Measurements from ENCODE around the gene DCLRE1B.

Gene DCLRE1B

DNA sequence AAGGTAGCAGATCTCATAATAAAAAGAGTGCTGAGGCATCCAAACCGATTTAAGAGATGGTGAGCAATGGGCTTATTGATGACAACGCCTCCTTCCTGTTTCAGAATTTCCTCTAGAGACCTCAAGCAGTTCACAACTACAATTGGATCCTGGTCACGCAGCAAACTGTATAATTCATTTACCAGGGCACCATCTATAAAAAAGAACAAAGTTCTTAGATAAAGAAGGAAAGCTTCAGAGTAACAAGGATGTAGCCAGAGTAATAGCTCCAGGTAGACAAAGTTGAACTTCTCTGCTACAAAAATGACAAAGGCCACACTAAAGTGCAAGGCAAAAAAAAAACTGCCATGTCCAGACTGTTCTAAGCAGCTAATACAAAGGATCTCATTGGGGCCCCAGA is 3.9 kb upstream of the DCLRE1B start:
- H3F3A ChIP-seq (ENCODE audit: insufficient read depth, low read length): no peaks in the 10 kb centered on the region
- H3K36me3 ChIP-seq (ENCODE audit: insufficient read depth, low read length): peaks cover 63% of the 10 kb centered on the region
- H3K9me3 ChIP-seq (ENCODE audit: low read length): no peaks in the 10 kb centered on the region
- no peaks in the 10 kb centered on the region for H3K27me3 ChIP-seq (ENCODE audit: insufficient read depth, low read length)
- H3K79me2 ChIP-seq (ENCODE audit: insufficient read depth, low read length): peaks cover 13% of the 10 kb centered on the region; the same call in 1 of the 2 replicates
- H3K4me2 ChIP-seq (ENCODE audit: low read length): no peak overlapping the region
- H3K9ac ChIP-seq (ENCODE audit: low read length): no peak overlapping the region
- no peak overlapping the region for H3K4me3 ChIP-seq (ENCODE audit: low read depth, low read length, poor library complexity, severe bottlenecking)
- TF ChIP-seq, protein P1, sequence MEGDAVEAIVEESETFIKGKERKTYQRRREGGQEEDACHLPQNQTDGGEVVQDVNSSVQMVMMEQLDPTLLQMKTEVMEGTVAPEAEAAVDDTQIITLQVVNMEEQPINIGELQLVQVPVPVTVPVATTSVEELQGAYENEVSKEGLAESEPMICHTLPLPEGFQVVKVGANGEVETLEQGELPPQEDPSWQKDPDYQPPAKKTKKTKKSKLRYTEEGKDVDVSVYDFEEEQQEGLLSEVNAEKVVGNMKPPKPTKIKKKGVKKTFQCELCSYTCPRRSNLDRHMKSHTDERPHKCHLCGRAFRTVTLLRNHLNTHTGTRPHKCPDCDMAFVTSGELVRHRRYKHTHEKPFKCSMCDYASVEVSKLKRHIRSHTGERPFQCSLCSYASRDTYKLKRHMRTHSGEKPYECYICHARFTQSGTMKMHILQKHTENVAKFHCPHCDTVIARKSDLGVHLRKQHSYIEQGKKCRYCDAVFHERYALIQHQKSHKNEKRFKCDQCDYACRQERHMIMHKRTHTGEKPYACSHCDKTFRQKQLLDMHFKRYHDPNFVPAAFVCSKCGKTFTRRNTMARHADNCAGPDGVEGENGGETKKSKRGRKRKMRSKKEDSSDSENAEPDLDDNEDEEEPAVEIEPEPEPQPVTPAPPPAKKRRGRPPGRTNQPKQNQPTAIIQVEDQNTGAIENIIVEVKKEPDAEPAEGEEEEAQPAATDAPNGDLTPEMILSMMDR (IDR thresholded peaks at IDR 0.05; ENCODE audit: low read length): no peak
- TF ChIP-seq EZH2 (IDR thresholded peaks at IDR 0.05; ENCODE audit: borderline replicate concordance, low read length): no peak
- no peaks in the 10 kb centered on the region for H3K9me2 ChIP-seq (ENCODE audit: low read depth, low read length)
- peaks cover 22% of the 10 kb centered on the region for H3K4me1 ChIP-seq (ENCODE audit: insufficient read depth, low read length, severe bottlenecking)
- no peak overlapping the region for H3K27ac ChIP-seq (ENCODE audit: low read depth, low read length, poor library complexity, severe bottlenecking)
- no peaks in the 10 kb centered on the region for H4K20me1 ChIP-seq (ENCODE audit: insufficient read depth, low read length)
- no peak overlapping the region for H2AFZ ChIP-seq (ENCODE audit: low read length)

DNA sequence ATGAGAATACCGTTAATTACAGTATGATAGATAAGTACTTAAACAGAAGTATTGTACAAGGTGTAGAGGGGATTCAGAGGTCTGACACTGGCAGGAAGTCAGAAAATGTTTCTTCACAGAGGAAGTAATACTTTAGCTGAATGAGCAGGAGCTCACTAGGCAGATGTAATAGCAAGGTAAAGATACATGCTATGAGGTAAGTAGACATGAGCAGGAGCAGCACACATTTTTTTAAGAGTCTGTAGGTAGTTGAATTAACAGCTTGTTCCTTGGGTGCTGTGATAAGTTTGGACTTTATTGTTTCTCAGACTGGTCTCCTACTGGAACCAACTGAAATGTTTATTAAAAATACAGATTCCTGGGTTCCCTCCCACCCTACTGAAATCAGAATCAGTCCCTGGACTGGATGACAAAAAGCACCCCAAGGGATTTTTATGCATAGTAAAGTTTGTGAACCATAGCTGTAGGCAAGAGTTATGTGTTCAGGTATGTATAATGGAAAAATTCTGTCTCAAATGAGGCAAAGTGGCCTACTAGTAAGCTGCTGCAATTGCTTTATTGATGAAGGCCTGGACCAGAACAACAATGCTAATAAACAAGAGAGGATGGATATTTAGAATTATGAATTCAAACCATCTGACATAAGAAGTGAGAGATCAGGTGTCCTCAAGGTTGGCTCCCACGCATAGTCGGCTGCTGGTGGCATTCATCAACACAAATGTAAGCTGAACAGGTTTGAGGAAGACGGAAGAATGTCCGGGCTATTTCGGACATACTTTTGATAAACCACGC is 1.4 kb upstream of the DCLRE1B start:
- no peaks in the 10 kb centered on the region for H3K9me3 ChIP-seq (ENCODE audit: low read length)
- TF ChIP-seq, protein P1 (IDR thresholded peaks at IDR 0.05; ENCODE audit: low read length): no peak
- TF ChIP-seq EZH2 (IDR thresholded peaks at IDR 0.05; ENCODE audit: borderline replicate concordance, low read length): no peak
- peaks cover 13% of the 10 kb centered on the region; the same call in 1 of the 2 replicates for H3K79me2 ChIP-seq (ENCODE audit: insufficient read depth, low read length)
- peak overlapping the region; percentile 70 for H3K4me2 ChIP-seq (ENCODE audit: low read length)
- H3K36me3 ChIP-seq (ENCODE audit: insufficient read depth, low read length): peaks cover 48% of the 10 kb centered on the region
- no peaks in the 10 kb centered on the region for H3F3A ChIP-seq (ENCODE audit: insufficient read depth, low read length)
- H3K27ac ChIP-seq (ENCODE audit: low read depth, low read length, poor library complexity, severe bottlenecking): peak overlapping the region; percentile 67
- H3K4me3 ChIP-seq (ENCODE audit: low read depth, low read length, poor library complexity, severe bottlenecking): peak overlapping the region; percentile 86
- no peaks in the 10 kb centered on the region for H4K20me1 ChIP-seq (ENCODE audit: insufficient read depth, low read length)
- H3K27me3 ChIP-seq (ENCODE audit: insufficient read depth, low read length): no peaks in the 10 kb centered on the region
- peak overlapping the region; percentile 81 for H3K9ac ChIP-seq (ENCODE audit: low read length)
- H3K4me1 ChIP-seq (ENCODE audit: insufficient read depth, low read length, severe bottlenecking): peaks cover 27% of the 10 kb centered on the region
- no peak overlapping the region for H2AFZ ChIP-seq (ENCODE audit: low read length)
- H3K9me2 ChIP-seq (ENCODE audit: low read depth, low read length): no peaks in the 10 kb centered on the region

DNA sequence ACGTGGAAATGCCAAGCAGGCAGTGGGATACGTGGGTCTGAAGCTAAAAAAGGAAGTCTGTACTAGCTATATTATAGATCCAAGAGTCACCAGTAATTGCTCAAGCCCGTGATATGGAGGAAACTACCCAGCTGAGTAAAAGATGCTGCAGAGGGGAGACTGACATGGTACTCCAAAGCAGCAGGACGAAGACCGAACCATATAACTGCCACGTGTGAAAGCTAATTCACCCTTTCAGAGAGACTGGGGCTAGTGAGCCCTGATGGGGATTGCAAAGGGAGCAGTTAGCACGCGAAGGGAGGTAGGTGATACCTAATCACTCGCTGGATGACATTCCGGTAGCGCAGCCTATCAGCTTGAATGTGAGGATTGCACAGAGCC is 843 bp upstream of the DCLRE1B start:
- H3K9ac ChIP-seq (ENCODE audit: low read length): peak overlapping the region; percentile 81
- peaks cover 27% of the 10 kb centered on the region for H3K4me1 ChIP-seq (ENCODE audit: insufficient read depth, low read length, severe bottlenecking)
- peak overlapping the region; percentile 67 for H3K27ac ChIP-seq (ENCODE audit: low read depth, low read length, poor library complexity, severe bottlenecking)
- peak overlapping the region; percentile 86 for H3K4me3 ChIP-seq (ENCODE audit: low read depth, low read length, poor library complexity, severe bottlenecking)
- H3K27me3 ChIP-seq (ENCODE audit: insufficient read depth, low read length): no peaks in the 10 kb centered on the region
- no peaks in the 10 kb centered on the region for H3F3A ChIP-seq (ENCODE audit: insufficient read depth, low read length)
- no peak overlapping the region for H2AFZ ChIP-seq (ENCODE audit: low read length)
- peak overlapping the region; percentile 70 for H3K4me2 ChIP-seq (ENCODE audit: low read length)
- peaks cover 13% of the 10 kb centered on the region; the same call in 1 of the 2 replicates for H3K79me2 ChIP-seq (ENCODE audit: insufficient read depth, low read length)
- no peaks in the 10 kb centered on the region for H4K20me1 ChIP-seq (ENCODE audit: insufficient read depth, low read length)
- TF ChIP-seq, protein P1 (IDR thresholded peaks at IDR 0.05; ENCODE audit: low read length): no peak
- peaks cover 42% of the 10 kb centered on the region for H3K36me3 ChIP-seq (ENCODE audit: insufficient read depth, low read length)
- no peaks in the 10 kb centered on the region for H3K9me2 ChIP-seq (ENCODE audit: low read depth, low read length)
- H3K9me3 ChIP-seq (ENCODE audit: low read length): no peaks in the 10 kb centered on the region
